ENCODE results near the gene GORASP2.
A peak's percentile ranks its signal among the peaks of the same experiment; 100 is the strongest.

GORASP2 gene

DNA sequence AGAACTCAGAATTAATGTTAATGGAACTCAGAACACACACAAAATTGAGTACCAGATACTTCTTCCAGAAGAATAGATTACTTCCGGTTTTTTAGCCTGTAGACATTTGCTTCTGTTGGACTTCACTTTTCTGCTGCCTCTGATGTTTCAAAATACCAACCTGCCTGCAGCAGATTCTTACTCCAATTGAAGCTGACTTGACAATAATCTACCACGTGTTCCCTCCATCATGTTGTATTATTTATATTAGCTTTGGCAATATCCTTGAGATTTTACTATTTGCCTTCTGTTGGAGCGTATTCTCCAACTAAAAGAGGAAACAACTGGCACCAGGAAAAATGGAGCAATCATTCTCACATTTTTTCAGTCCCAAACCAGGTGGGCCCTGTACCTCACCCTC, 3.1 kb upstream of the GORASP2 start:
- TF ChIP-seq, protein P1, sequence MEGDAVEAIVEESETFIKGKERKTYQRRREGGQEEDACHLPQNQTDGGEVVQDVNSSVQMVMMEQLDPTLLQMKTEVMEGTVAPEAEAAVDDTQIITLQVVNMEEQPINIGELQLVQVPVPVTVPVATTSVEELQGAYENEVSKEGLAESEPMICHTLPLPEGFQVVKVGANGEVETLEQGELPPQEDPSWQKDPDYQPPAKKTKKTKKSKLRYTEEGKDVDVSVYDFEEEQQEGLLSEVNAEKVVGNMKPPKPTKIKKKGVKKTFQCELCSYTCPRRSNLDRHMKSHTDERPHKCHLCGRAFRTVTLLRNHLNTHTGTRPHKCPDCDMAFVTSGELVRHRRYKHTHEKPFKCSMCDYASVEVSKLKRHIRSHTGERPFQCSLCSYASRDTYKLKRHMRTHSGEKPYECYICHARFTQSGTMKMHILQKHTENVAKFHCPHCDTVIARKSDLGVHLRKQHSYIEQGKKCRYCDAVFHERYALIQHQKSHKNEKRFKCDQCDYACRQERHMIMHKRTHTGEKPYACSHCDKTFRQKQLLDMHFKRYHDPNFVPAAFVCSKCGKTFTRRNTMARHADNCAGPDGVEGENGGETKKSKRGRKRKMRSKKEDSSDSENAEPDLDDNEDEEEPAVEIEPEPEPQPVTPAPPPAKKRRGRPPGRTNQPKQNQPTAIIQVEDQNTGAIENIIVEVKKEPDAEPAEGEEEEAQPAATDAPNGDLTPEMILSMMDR (IDR thresholded peaks at IDR 0.05), result no peak
- H3K27ac ChIP-seq, result peak overlapping the region; percentile 49
- H3K36me3 ChIP-seq, result no peaks in the 10 kb centered on the region
- H3K4me3 ChIP-seq (ENCODE audit: low read depth in 1 of 2, low read length in 1 of 2), result no peak overlapping the region
- H3K4me1 ChIP-seq (ENCODE audit: control insufficient read depth in 1 of 2, insufficient read depth in 1 of 2, low read depth in 1 of 2, low read length in 1 of 2), result peaks cover 23 to 28% of the 10 kb centered on the region in 2 experiments
- no peaks in the 10 kb centered on the region for H3K9me3 ChIP-seq
- H3K27me3 ChIP-seq, result no peaks in the 10 kb centered on the region

DNA sequence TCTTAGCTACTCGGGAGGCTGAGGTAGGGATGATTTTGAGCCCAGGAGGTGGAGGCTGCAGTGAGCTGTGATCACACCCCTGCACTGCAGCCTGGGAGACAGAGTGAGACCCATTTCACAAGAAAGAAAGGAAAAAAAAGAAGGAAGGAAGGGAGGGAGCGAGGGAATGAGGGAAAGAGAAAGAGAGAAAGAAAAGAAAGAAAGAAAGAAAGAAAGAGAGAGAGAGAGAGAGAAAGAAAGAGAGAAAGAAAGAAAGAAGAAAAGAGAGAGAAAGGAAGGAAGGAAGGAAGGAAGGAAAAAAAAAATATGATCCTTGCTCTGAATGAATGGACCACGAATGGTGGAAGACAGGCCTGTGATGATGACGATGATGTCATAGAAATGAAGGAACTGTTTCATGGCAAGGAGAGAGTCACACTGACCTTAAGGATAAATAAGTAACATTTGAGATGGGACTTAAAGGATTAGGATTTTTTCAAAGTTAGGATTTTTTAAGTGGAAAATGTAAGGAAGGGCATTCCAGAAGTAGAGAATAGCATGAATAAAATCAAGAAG, 2.2 kb upstream of the GORASP2 start:
- H3K27ac ChIP-seq, result no peak overlapping the region
- H3K27me3 ChIP-seq, result no peaks in the 10 kb centered on the region
- no peaks in the 10 kb centered on the region for H3K9me3 ChIP-seq
- TF ChIP-seq, protein P1 (IDR thresholded peaks at IDR 0.05), result no peak
- no peaks in the 10 kb centered on the region for H3K36me3 ChIP-seq
- peaks cover 23 to 28% of the 10 kb centered on the region in 2 experiments for H3K4me1 ChIP-seq (ENCODE audit: control insufficient read depth in 1 of 2, insufficient read depth in 1 of 2, low read depth in 1 of 2, low read length in 1 of 2)
- no peak overlapping the region for H3K4me3 ChIP-seq (ENCODE audit: low read depth in 1 of 2, low read length in 1 of 2)

DNA sequence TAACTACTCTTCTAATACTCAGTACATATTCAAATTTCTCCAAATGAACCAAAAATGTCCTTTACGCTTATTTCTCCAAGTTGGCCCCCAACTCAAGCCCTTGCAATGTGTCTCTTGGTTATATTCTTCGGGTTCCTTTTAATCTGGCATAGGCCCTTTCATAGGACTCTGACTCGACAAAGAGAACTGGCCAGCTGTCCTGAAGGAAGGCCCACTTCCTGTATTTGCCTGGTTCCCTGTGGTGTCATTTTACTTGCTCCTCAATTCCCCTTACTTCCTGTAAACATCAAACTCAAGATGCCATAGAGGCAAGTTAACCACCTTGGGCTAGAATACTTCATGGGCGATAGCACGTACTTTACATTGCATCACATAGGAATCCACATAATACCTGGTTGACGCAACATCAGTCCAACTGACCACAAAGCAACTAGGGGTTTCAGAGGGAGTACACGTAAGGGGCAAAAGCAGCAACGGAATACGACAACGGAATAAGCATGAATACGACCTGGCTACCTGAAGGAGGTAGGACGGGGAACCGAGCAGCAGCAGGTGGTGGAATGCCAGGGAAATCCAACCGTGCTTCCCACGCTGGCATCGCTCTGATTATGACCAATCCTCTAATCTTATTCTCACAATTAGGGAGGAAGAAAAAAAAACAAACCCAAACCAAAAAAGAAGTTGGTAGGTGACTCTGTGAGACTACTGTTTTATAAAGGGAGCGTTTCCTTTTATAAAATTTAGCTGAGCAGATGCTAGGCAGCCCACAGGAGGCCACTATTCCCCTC, 823 bp upstream of the GORASP2 start:
- Histone ChIP-seq H3K27me3 (no peaks in the 10 kb centered on the region), H3K4me3 (ENCODE audit: low read depth in 1 of 2, low read length in 1 of 2) (peak overlapping the region; percentile 86), H3K27ac (peak overlapping the region; percentile 88), H3K4me1 (ENCODE audit: control insufficient read depth in 1 of 2, insufficient read depth in 1 of 2, low read depth in 1 of 2, low read length in 1 of 2) (peaks cover 23 to 28% of the 10 kb centered on the region in 2 experiments), H3K9me3 (no peaks in the 10 kb centered on the region), H3K36me3 (no peaks in the 10 kb centered on the region)
- TF ChIP-seq, protein P1 (IDR thresholded peaks at IDR 0.05), result no peak

DNA sequence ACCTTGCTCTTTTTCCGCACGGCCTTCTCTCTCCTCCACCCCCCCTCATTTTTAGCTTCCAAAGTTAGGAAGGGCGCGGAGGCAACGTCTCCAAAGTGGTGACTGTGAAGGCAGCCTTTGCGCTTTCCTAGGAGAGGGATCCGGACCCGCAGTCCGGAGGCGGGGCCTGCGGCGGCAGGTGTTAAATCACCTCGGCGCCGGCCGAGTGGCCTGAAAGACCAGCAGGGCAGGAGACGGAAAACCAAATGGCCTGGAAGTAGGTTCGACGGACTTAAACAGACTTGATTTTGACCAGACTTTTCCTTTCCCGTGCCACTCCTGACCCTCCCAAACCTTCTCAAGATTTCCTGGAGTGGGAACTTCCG, 615 bp downstream of the GORASP2 start:
- Histone ChIP-seq H3K9me3 (no peaks in the 10 kb centered on the region), H3K4me3 (ENCODE audit: low read depth in 1 of 2, low read length in 1 of 2) (peak overlapping the region; percentile 86), H3K4me1 (ENCODE audit: control insufficient read depth in 1 of 2, insufficient read depth in 1 of 2, low read depth in 1 of 2, low read length in 1 of 2) (peaks cover 23 to 28% of the 10 kb centered on the region in 2 experiments), H3K27ac (peak overlapping the region; percentile 88), H3K27me3 (no peaks in the 10 kb centered on the region), H3K36me3 (no peaks in the 10 kb centered on the region)
- TF ChIP-seq, protein P1 (IDR thresholded peaks at IDR 0.05), result no peak

DNA sequence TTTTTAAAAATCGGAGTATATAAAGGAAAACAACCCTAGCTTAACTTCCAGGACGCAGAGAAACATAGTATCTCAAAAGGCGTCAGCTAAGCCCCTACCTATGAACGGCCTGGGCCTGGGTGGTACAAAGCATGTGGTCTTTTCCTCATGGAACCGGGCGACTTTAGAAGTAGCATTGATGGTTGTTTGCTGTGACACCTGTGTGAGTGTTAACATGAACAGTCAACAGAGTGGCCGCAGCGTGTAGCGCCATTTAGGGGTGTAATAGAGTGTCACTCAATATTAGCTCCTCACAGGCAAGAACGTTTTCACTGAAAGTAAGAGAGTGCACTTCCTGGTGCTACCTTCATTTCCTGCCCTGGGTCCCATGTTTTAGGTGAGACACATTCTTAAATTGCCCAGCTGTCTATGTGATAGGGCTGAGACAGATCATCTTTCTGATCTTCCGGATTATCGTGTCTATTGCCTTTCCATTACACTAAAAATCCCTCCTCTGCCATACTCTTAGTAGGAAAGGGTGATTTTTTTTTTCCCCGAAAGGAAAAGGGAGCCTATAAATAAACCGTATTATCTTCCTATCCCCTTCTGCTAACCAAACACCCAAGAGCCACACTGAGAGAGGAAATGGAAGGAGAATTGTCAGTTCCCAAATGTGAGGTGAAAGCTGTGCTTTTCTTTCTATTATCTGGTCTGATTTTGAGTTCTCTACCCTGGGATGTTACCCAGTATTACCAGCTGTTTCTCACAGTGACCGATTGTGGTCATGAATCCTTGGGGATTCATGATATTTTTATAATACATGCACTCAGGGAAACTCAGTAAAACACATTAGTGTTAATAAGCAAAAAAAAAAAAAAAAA, 1.3 kb downstream of the GORASP2 start:
- peaks cover 23 to 28% of the 10 kb centered on the region in 2 experiments for H3K4me1 ChIP-seq (ENCODE audit: control insufficient read depth in 1 of 2, insufficient read depth in 1 of 2, low read depth in 1 of 2, low read length in 1 of 2)
- no peaks in the 10 kb centered on the region for H3K27me3 ChIP-seq
- H3K9me3 ChIP-seq, result no peaks in the 10 kb centered on the region
- no peaks in the 10 kb centered on the region for H3K36me3 ChIP-seq
- H3K4me3 ChIP-seq (ENCODE audit: low read depth in 1 of 2, low read length in 1 of 2), result peak overlapping the region; percentile 86
- peak overlapping the region; percentile 88 for H3K27ac ChIP-seq
- TF ChIP-seq, protein P1 (IDR thresholded peaks at IDR 0.05), result no peak
